GM12865 (cell line): ENCODE measurements around the gene REV3L.

Experiments
- DNase-seq: peaks from one replicate; pipeline ENCODE4 v3.0.0; 2010; ENCODE audit warnings: low read depth
- H3K4me3 ChIP-seq: 2 replicates; pipeline ENCODE4 v1.5.1; 2011; ENCODE audit warnings: mild to moderate bottlenecking, low read depth, low read length, control low read depth
- CTCF ChIP-seq: IDR thresholded peaks from 2 replicates; pipeline ENCODE4 v1.5.1; 2011; ENCODE audit warnings: low read length, control low read depth, low read depth, inconsistent platforms; ENCODE audit not compliant: insufficient read depth; ENCODE audit errors: missing control alignments

The REV3L gene

GRCh38 chr6:111377558-111378120 is 105.4 kb downstream of the REV3L start:
- no peak for TF ChIP-seq CTCF

GRCh38 chr6:111367393-111368088 is 115.5 kb downstream of the REV3L start:
- H3K4me3 ChIP-seq: no peak overlapping the region
- no peak for TF ChIP-seq CTCF
- peak; percentile 58 for DNase-seq

More at GRCh38 chr6:111377558-111378120, 105.4 kb downstream of the REV3L start:
- no peak for DNase-seq
- no peak overlapping the region for H3K4me3 ChIP-seq

GRCh38 chr6:111361648-111362047 is 121.4 kb downstream of the REV3L start:
- DNase-seq: no peak
- peak; percentile 12 for TF ChIP-seq CTCF
- no peak overlapping the region for H3K4me3 ChIP-seq

GRCh38 chr6:111358454-111358853 is 124.6 kb downstream of the REV3L start:
- TF ChIP-seq CTCF: no peak
- H3K4me3 ChIP-seq: no peak overlapping the region
- DNase-seq: no peak

- no peak overlapping the region for H3K4me3 ChIP-seq
- no peak for DNase-seq
- TF ChIP-seq CTCF: no peak
Measured at GRCh38 chr6:111357705-111358104, 125.3 kb downstream of the REV3L start.

DNA sequence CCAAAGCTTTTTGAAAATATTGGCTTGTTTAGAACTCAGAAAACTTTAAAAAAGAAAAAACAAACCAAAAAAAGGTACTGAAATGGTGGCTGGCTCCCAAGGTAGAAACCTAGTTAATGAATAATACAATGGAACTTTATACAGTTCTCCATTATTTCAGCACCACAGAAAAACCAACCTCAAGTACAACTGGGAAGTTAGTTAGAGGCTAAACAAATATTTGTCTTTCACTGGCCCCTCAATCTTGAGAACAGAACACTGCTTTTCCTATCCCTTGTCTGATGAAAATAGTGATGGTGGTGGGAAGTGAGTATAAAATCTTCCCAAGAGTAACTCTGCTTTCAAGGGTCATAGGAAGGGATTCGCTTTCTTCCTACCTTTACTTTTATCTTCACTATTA is 126.5 kb downstream of the REV3L start:
- H3K4me3 ChIP-seq: no peak overlapping the region
- no peak for DNase-seq
- no peak for TF ChIP-seq CTCF
